ENCODE results near the gene POC1A.

GRCh38 chr3:52150357-52150756 lies 3.9 kb downstream of the POC1A start:
- TF ChIP-seq ZNF384 (IDR thresholded peaks at IDR 0.05) (no peak), NFRKB (IDR thresholded peaks at IDR 0.05) (no peak), FOXM1 (IDR thresholded peaks at IDR 0.05; ENCODE audit: borderline replicate concordance) (no peak), HDGF (IDR thresholded peaks at IDR 0.05; ENCODE audit: borderline replicate concordance) (no peak), SUZ12 (IDR thresholded peaks at IDR 0.05) (no peak), TARDBP (IDR thresholded peaks at IDR 0.05) (no peak), ARNT (IDR thresholded peaks at IDR 0.05) (no peak)

All from HEK293T (cell line).